IMR-90 (cell line): ENCODE results near the gene THADA.

Source experiments
- CEBPB ChIP-seq: IDR thresholded peaks from 2 replicates; pipeline ENCODE4 v1.6.1; 2012; ENCODE audit warnings: low read depth, low read length, improper control_type of control experiment
- CHD1 ChIP-seq: IDR thresholded peaks from 2 replicates; pipeline ENCODE4 v1.6.1; 2012; ENCODE audit warnings: low read depth, low read length, improper control_type of control experiment
- CTCF ChIP-seq: conservative IDR thresholded peaks from 2 replicates; pipeline ENCODE4 v1.5.1; 2012; ENCODE audit warnings: mild to moderate bottlenecking, low read depth, low read length, improper control_type of control experiment
- POLR2A ChIP-seq: IDR thresholded peaks from 2 replicates; pipeline ENCODE4 v1.6.1; 2012; ENCODE audit warnings: mild to moderate bottlenecking, low read depth, low read length

DNA sequence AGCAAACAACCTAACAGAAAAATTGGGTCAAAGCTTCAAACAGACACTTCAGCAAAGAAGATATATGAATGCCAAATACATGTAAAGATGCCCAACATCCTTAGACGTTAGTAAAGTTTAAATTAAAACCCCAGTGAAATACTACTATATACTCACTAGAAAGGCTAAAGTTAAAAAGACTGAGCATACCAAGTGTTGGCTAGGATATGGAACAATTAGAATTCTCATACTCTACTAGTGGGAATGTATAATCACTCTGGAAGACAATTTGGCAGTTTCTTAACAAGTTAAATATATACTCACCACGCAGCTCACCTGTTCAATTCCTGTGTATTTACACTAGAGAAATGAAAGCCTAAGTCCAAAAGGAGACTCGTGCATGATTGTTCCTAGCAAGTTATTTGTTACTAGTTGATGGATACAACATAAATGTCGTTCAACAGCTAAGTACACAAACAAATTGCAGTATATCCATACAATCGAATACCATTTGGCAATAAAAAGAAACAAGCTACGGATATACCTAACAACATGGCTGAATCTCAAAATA lies 185.7 kb downstream of the THADA start:
- TF ChIP-seq CTCF (no peak), POLR2A (no peak), CEBPB (no peak), CHD1 (no peak)
